Activated CD4-positive, alpha-beta T cell treated with anti-CD3 and anti-CD28 coated beads for 36 hours (primary cell): ENCODE data around the gene MAML3. TPM values are rescaled to one million over a fixed set of nuclear protein-coding genes. Genes with fewer than 3 reads are reported as not detected.

Experiments used
- ATAC-seq: fragments of 200-7000 bp; cut with Tn5 transposase; one replicate; pipeline ENCODE4 v1.10.0; 2021; ENCODE audit warnings: mild to moderate bottlenecking, moderate library complexity
- CTCF ChIA-PET: fragments of 350-600 bp; sonication (Branson Sonifier 250); formaldehyde crosslinking; loops from one replicate; lab custom pipeline; 2021; ENCODE audit warnings: antibody characterized with exemption; lab: Charles Lee
- POLR2A ChIA-PET: fragments of 350-600 bp; sonication (Branson Sonifier 250); formaldehyde crosslinking; loops from one replicate; lab custom pipeline; 2021; ENCODE audit warnings: antibody characterized with exemption, inconsistent platforms; lab: Charles Lee
- DNase-seq: peaks from one replicate; pipeline ENCODE4 v3.0.0-alpha.2; 2020
- H3K27ac Mint-ChIP-seq: one replicate; pipeline ENCODE4 v1.8.0; 2021; ENCODE audit warnings: mixed read lengths
- H3K27me3 Mint-ChIP-seq: one replicate; pipeline ENCODE4 v1.8.0; 2021; ENCODE audit warnings: mixed read lengths
- H3K36me3 Mint-ChIP-seq: one replicate; pipeline ENCODE4 v1.8.0; 2021; ENCODE audit warnings: low read depth, mixed read lengths
- H3K4me1 Mint-ChIP-seq: one replicate; pipeline ENCODE4 v1.8.0; 2021; ENCODE audit warnings: mixed read lengths
- H3K4me3 Mint-ChIP-seq: one replicate; pipeline ENCODE4 v1.8.0; 2021; ENCODE audit warnings: mild to moderate bottlenecking, moderate library complexity, mixed read lengths
- H3K9me3 Mint-ChIP-seq: one replicate; pipeline ENCODE4 v1.8.0; 2021; ENCODE audit warnings: low read depth, mixed read lengths
- intact Hi-C, 2 experiments: fragments of 100-400 bp; cut with DNase I in 1 of 2; cut with micrococcal nuclease in 1 of 2; formaldehyde crosslinking; loops; one replicate each; pipeline versions ENCODE4 v1.14.2 to v1.15.1; 2022 to 2024; cut with DNase I, micrococcal nuclease
- total RNA-seq, 2 experiments: library from RNA; stranded (reverse); gene quantifications; one replicate each; pipeline ENCODE4 v1.2.3, GENCODE V29; 2021

MAML3 gene
- total RNA-seq, 2 experiments from 2014 or later, result 1.6 to 1.9 TPM

GRCh38 chr4:140091305-140091704 is 62.7 kb downstream of the MAML3 start:
- Mint-ChIP-seq H3K27ac (no peak overlapping the region), H3K4me1 (peaks cover 52% of the 10 kb centered on the region), H3K27me3 (peaks cover 4% of the 10 kb centered on the region), H3K4me3 (no peak overlapping the region), H3K36me3 (no peaks in the 10 kb centered on the region), H3K9me3 (no peaks in the 10 kb centered on the region)
- POLR2A ChIA-PET, result interaction anchor here (0.7 to 0.8 kb wide), 2 partner anchors 19 to 300 kb away, joined by 3 read pairs; no protein-coding TSS in a partner anchor
- intact Hi-C loops, result loop anchor here in 1 of 2 experiments (10.0 kb wide), 1 partner anchor 917 kb away; the partner anchor contains the start of gene ELF2
- ATAC-seq, result no peak
- CTCF ChIA-PET, result interaction anchor here (0.6 kb wide), 1 partner anchor 95 kb away, joined by 5 read pairs; no protein-coding TSS in a partner anchor
- DNase-seq, result no peak

GRCh38 chr4:140090215-140090731 is 63.7 kb downstream of the MAML3 start:
- H3K36me3 Mint-ChIP-seq, result no peaks in the 10 kb centered on the region
- no peak overlapping the region for H3K27ac Mint-ChIP-seq
- H3K27me3 Mint-ChIP-seq, result peaks cover 4% of the 10 kb centered on the region
- ChIA-PET CTCF (interaction anchor here (1.0 kb wide), 1 partner anchor 8 kb away, joined by 3 read pairs; no protein-coding TSS in a partner anchor), POLR2A (no interaction called here)
- ATAC-seq (no peak), DNase-seq (no peak)
- peaks cover 41% of the 10 kb centered on the region for H3K4me1 Mint-ChIP-seq
- H3K9me3 Mint-ChIP-seq, result no peaks in the 10 kb centered on the region
- intact Hi-C loops, result loop anchor here in 1 of 2 experiments (10.0 kb wide), 1 partner anchor 915 kb away; the partner anchor contains the start of gene ELF2
- no peak overlapping the region for H3K4me3 Mint-ChIP-seq

- H3K4me1 Mint-ChIP-seq, result peaks cover 31% of the 10 kb centered on the region
- ATAC-seq (no peak), DNase-seq (no peak)
- H3K27me3 Mint-ChIP-seq, result peaks cover 4% of the 10 kb centered on the region
- H3K36me3 Mint-ChIP-seq, result no peaks in the 10 kb centered on the region
- H3K4me3 Mint-ChIP-seq, result no peak overlapping the region
- H3K27ac Mint-ChIP-seq, result no peak overlapping the region
- intact Hi-C loops, result no loop called here
- CTCF ChIA-PET, result no interaction called here
- no peaks in the 10 kb centered on the region for H3K9me3 Mint-ChIP-seq
- POLR2A ChIA-PET, result no interaction called here
These were observed 64.8 kb downstream of the MAML3 start for GRCh38 chr4:140089216-140089615.

- POLR2A ChIA-PET, result no interaction called here
- Mint-ChIP-seq H3K36me3 (no peaks in the 10 kb centered on the region), H3K4me1 (peaks cover 24% of the 10 kb centered on the region), H3K9me3 (no peaks in the 10 kb centered on the region), H3K4me3 (no peak overlapping the region), H3K27ac (no peak overlapping the region), H3K27me3 (peaks cover 4% of the 10 kb centered on the region)
- intact Hi-C loops, result no loop called here
- DNase-seq (no peak), ATAC-seq (no peak)
- CTCF ChIA-PET, result interaction anchor here (0.6 kb wide), 1 partner anchor 971 kb away, joined by 3 read pairs; no protein-coding TSS in a partner anchor
These were observed 65.5 kb downstream of the MAML3 start for GRCh38 chr4:140088323-140088967.

- no peak overlapping the region for H3K27ac Mint-ChIP-seq
- no peaks in the 10 kb centered on the region for H3K9me3 Mint-ChIP-seq
- peaks cover 6% of the 10 kb centered on the region for H3K27me3 Mint-ChIP-seq
- H3K36me3 Mint-ChIP-seq, result no peaks in the 10 kb centered on the region
- DNase-seq, result no peak
- intact Hi-C loops, result no loop called here
- no peak for ATAC-seq
- H3K4me3 Mint-ChIP-seq, result no peak overlapping the region
- ChIA-PET CTCF (no interaction called here), POLR2A (no interaction called here)
- H3K4me1 Mint-ChIP-seq, result peaks cover 12% of the 10 kb centered on the region
These were observed 68.1 kb downstream of the MAML3 start for GRCh38 chr4:140085881-140086280.

DNA sequence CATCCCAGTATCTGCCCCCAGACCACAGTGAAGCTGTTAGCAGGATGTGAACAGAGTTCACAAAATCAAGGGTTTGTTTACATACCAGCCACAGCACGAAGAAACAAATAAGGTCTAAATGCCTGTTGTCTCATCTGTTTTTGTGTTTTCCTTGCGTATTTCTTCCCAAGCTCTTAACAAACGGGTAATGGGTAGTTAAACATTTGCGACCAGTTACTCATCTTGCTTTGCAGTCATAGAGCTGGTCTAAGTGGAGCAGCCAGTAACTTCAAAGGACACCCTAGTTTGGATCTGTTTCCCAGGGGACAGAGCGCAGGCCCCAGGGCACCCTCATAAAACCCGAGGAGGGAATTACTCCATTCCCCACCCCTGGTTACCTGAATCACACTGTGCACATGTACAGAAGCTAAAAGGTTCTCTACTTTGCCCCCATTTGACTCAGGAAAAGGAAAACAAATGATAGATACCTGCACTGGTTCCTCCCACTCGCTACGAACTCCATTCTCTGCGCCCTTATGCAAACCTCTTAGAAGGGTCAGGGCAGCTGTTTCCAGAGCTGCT is 68.8 kb downstream of the MAML3 start:
- H3K27ac Mint-ChIP-seq, result no peak overlapping the region
- ChIA-PET CTCF (no interaction called here), POLR2A (no interaction called here)
- no peaks in the 10 kb centered on the region for H3K36me3 Mint-ChIP-seq
- peaks cover 13% of the 10 kb centered on the region for H3K4me1 Mint-ChIP-seq
- H3K27me3 Mint-ChIP-seq, result peaks cover 6% of the 10 kb centered on the region
- DNase-seq (no peak), ATAC-seq (no peak)
- no peak overlapping the region for H3K4me3 Mint-ChIP-seq
- H3K9me3 Mint-ChIP-seq, result no peaks in the 10 kb centered on the region
- intact Hi-C loops, result no loop called here

GRCh38 chr4:140084385-140084784 is 69.6 kb downstream of the MAML3 start:
- intact Hi-C loops, result no loop called here
- no peak overlapping the region for H3K27ac Mint-ChIP-seq
- peaks cover 2% of the 10 kb centered on the region for H3K36me3 Mint-ChIP-seq
- H3K4me3 Mint-ChIP-seq, result no peak overlapping the region
- no peak for ATAC-seq
- peaks cover 6% of the 10 kb centered on the region for H3K27me3 Mint-ChIP-seq
- no peaks in the 10 kb centered on the region for H3K9me3 Mint-ChIP-seq
- DNase-seq, result no peak
- peaks cover 17% of the 10 kb centered on the region for H3K4me1 Mint-ChIP-seq
- POLR2A ChIA-PET, result no interaction called here
- CTCF ChIA-PET, result no interaction called here

GRCh38 chr4:140082391-140082755 is 71.6 kb downstream of the MAML3 start:
- intact Hi-C loops, result no loop called here
- no peak overlapping the region for H3K4me3 Mint-ChIP-seq
- ATAC-seq (no peak), DNase-seq (no peak)
- H3K9me3 Mint-ChIP-seq, result no peaks in the 10 kb centered on the region
- peaks cover 22% of the 10 kb centered on the region for H3K4me1 Mint-ChIP-seq
- H3K27me3 Mint-ChIP-seq, result peaks cover 3% of the 10 kb centered on the region
- ChIA-PET POLR2A (interaction anchor here (0.6 to 1.2 kb wide), 3 partner anchors 12 to 85 kb away, joined by 3 to 5 read pairs (median 3); no protein-coding TSS in a partner anchor), CTCF (interaction anchor here (1.5 kb wide), 1 partner anchor 8 kb away, joined by 3 read pairs; no protein-coding TSS in a partner anchor)
- no peak overlapping the region for H3K27ac Mint-ChIP-seq
- H3K36me3 Mint-ChIP-seq, result peaks cover 2% of the 10 kb centered on the region

GRCh38 chr4:140081641-140082390 is 72.2 kb downstream of the MAML3 start:
- Mint-ChIP-seq H3K4me3 (no peak overlapping the region), H3K27me3 (peaks cover 6% of the 10 kb centered on the region), H3K4me1 (peaks cover 26% of the 10 kb centered on the region), H3K36me3 (peaks cover 2% of the 10 kb centered on the region), H3K27ac (no peak overlapping the region), H3K9me3 (no peaks in the 10 kb centered on the region)
- DNase-seq (no peak), ATAC-seq (no peak)
- POLR2A ChIA-PET, result interaction anchor here (0.6 to 1.2 kb wide), 3 partner anchors 14 to 86 kb away, joined by 3 to 5 read pairs (median 3); no protein-coding TSS in a partner anchor
- intact Hi-C loops, result no loop called here
- CTCF ChIA-PET, result interaction anchor here (1.5 kb wide), 1 partner anchor 8 kb away, joined by 3 read pairs; no protein-coding TSS in a partner anchor

DNA sequence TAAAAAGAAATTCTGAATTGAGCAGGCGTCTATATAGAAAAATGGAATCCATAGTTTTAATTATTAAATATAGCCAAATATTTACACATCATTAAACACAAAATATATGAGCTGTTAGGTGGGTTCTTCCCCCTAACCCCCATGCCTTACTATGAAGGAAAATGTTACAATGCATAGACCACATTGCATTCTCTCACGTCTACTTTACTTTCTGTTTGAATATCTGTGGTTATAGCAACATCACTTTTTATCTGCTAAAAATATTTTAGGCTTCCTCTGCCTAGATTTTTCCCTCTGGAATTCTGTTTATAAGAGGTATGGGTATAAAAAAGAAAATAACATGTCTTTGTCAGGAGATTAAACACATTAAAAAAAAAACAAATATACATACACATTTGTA is 73.1 kb downstream of the MAML3 start:
- CTCF ChIA-PET, result no interaction called here
- POLR2A ChIA-PET, result interaction anchor here (0.6 kb wide), 1 partner anchor 154 kb away, joined by 4 read pairs; no protein-coding TSS in a partner anchor
- Mint-ChIP-seq H3K27ac (no peak overlapping the region), H3K9me3 (no peaks in the 10 kb centered on the region), H3K36me3 (peaks cover 2% of the 10 kb centered on the region), H3K4me3 (no peak overlapping the region), H3K27me3 (peaks cover 6% of the 10 kb centered on the region), H3K4me1 (peaks cover 34% of the 10 kb centered on the region)
- DNase-seq (no peak), ATAC-seq (peak; percentile 76)
- intact Hi-C loops, result loop anchor here in 1 of 2 experiments (1.0 kb wide), 1 partner anchor 9 kb away; no protein-coding TSS in a partner anchor

GRCh38 chr4:140078366-140078765 is 75.6 kb downstream of the MAML3 start:
- H3K4me1 Mint-ChIP-seq, result peaks cover 35% of the 10 kb centered on the region
- no peak overlapping the region for H3K27ac Mint-ChIP-seq
- no peaks in the 10 kb centered on the region for H3K9me3 Mint-ChIP-seq
- ChIA-PET CTCF (interaction anchor here (0.6 to 1.2 kb wide), 6 partner anchors 16 to 72 kb away, joined by 3 to 5 read pairs (median 3); no protein-coding TSS in a partner anchor), POLR2A (no interaction called here)
- intact Hi-C loops, result no loop called here
- no peak overlapping the region for H3K4me3 Mint-ChIP-seq
- no peak for ATAC-seq
- peaks cover 2% of the 10 kb centered on the region for H3K36me3 Mint-ChIP-seq
- H3K27me3 Mint-ChIP-seq, result peaks cover 12% of the 10 kb centered on the region
- DNase-seq, result no peak
